GM10847 (cell line): ENCODE measurements around the gene TMEM170B.
A peak's percentile ranks its signal among the peaks of the same experiment; 100 is the strongest.

ENCODE experiments used
- POLR2A ChIP-seq: IDR thresholded peaks from 2 replicates; pipeline ENCODE4 v1.6.1; 2011; ENCODE audit not compliant: insufficient read length; ENCODE audit errors: extremely low read depth

The TMEM170B gene

GRCh38 chr6:11537229-11538051 lies at the start of gene TMEM170B:
TSS of gene TMEM170B (plus strand) at chr6:11537749. CDS start at chr6:11538278, 529 bp downstream.
- TF ChIP-seq POLR2A, result peak; percentile 31

- no peak for TF ChIP-seq POLR2A
Measured at GRCh38 chr6:11490996-11491395, 46.6 kb upstream of the TMEM170B start.

DNA sequence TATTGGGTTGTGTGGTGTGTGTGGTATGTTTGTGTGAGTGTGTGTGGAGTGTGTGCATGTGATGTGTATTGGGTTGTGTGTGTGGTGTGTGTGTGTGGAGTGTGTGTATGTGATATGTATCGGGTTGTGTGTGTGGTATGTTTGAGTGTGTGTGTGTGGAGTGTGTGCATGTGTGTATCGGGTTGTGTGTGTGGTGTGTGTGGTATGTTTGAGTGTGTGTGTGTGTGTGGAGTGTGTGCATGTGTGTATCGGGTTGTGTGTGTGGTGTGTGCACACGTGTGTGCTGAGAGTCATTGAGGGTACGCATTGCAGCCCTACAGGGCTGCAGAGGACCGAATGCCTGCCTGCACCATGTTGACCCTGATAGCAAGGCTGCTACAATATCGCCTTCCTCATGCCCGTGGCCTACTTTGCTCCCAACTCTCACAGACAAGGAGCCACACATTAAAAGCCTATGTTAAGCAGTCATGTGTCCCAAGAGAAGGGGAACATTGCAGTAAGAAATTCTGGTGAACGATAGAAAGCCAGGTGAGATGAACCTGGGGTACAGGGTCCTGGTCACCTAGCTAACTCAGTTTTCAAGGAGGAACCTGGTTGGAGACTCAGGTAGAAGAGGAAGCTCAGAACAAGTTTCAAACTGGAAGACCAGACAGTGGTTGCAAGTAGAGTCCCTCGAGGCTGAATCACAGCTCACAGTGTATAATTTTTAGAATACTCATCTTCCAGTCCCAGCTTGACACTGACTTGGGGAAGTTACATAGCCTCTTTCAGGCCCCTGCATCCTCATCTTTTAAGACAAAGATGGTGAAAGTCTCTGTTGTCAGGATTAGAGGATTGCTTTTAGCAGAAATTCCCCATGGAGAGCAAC lies 45.7 kb upstream of the TMEM170B start:
- TF ChIP-seq POLR2A, result no peak

- TF ChIP-seq POLR2A, result no peak
Measured at GRCh38 chr6:11492464-11493290, 44.9 kb upstream of the TMEM170B start.

DNA sequence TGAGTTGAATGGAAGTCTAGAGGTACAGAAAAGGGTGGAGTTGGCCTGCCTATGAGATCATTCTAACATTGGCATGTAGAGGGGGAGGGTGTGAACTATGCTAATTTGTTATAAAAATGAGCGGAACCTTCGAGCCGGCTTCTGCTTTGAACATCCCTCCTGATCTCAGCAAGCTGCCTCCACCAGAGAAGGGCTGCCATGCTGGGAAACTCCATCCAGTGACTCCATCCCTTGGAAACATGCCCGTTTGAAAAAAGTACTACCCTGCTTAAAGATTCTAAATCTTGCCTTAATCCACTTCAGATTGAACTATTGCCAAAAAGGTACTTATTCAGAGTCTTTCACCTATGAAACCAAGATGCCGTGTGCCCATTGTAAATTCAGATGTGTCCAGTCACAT lies 43.6 kb upstream of the TMEM170B start:
- TF ChIP-seq POLR2A, result no peak

GRCh38 chr6:11494786-11495564 lies 42.6 kb upstream of the TMEM170B start:
- TF ChIP-seq POLR2A, result no peak

DNA sequence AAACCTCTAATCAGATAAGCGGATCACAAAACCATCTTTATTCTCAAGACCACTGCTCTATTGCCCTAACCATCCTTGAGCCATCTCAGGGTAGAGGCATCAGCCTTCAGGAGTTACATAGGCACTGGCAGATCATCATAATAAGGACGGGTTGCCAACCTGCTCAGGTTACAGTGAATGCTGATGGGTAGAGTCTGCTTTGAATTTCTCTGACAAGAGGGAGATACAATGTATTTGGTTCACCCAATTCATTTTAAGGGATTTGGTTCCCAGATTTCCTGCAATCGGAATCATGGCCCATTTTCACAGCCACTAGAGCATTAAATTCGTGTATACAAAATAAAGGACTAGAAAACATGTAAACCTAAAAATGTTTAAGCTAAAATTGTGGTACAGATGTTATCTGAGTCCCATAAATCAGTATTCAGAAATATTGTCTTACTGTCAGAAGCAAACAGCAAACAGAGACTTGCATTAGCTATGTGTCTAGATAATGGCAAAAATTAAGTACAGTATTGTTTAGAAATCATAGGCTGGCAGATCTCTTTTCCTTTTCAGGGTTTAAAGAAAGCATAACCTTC lies 41.9 kb upstream of the TMEM170B start:
- no peak for TF ChIP-seq POLR2A

DNA sequence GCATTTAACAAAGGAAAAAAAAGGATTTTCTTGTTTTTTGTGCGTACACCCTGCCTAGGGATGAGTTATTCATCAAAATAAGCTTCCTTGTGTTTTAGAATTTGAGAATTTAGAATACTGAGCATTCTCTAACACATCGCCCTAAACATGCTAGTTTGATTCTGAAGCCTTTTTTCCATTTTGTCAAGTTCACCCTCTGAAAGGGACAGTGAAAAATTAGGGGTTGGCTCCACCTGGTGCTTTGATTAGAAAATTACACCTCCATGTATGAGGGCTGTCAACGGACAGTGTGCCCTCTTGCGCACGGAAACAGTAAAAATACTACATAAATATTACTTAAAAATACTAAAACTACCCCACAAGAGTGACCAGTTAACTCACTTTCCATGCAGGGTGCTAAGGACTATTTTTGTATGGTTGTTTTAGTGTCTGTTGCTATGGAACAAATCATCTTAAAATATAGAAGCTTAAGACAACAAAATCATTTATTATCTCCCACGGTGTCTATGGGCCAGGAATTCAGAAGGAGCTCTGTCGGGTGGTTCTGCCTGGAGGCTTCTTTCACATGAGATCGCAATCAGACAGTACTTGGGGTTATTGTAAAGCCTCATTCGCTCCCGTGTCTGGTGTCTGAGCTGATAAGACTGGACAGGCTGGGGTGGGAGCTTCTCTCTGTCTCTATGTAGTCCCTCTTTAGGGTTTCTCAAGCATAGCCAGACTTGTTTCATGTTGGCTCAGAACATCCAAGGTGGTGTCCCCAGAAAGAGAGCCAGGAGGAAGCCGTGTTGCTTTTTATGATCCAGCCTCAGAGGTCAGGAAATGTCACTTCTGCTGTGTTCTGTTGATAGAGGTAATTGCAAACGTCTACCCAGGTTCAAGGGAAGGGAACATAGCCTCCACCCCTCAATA lies 41.1 kb upstream of the TMEM170B start:
- no peak for TF ChIP-seq POLR2A

DNA sequence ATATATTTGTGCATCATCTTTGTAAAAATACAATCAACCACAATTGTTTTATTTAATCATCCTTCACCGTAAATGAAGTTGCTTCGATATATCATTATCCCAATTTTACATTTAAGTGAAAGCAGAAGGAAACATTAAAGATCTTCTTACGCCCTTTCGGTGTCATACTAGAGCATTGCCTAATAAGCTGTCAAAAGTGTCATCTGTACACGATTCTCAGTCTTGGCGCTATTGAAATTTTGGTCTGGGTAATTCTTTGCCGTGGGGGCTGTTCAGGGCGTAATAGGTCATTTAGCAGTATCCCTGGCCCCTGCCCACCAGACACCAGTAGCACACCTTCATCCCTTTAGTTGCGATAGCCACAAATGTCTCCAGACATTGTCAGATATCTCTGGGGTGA lies 40.4 kb upstream of the TMEM170B start:
- TF ChIP-seq POLR2A, result no peak

GRCh38 chr6:11497881-11498280 lies 39.7 kb upstream of the TMEM170B start:
- no peak for TF ChIP-seq POLR2A

- no peak for TF ChIP-seq POLR2A
Measured at GRCh38 chr6:11500008-11500407, 37.5 kb upstream of the TMEM170B start.

GRCh38 chr6:11509471-11509870 lies 28.1 kb upstream of the TMEM170B start:
- no peak for TF ChIP-seq POLR2A

GRCh38 chr6:11514672-11515071 lies 22.9 kb upstream of the TMEM170B start:
- no peak for TF ChIP-seq POLR2A
